Measurements from ENCODE around the gene CLDN6. TPM values are rescaled to one million over a fixed set of nuclear protein-coding genes. Genes with fewer than 3 reads are reported as not detected.
A peak's percentile ranks its signal among the peaks of the same experiment; 100 is the strongest.
"Not testable (repeated sequence)": the region's sequence is repeated elsewhere in the genome, so short reads cannot be mapped to it uniquely, and the experiment has no call there.

CLDN6 gene
- total RNA-seq, 1 donor from 2014 or later = 563 TPM

- peaks cover 11% of the 10 kb centered on the region for H3K36me3 Mint-ChIP-seq (ENCODE audit: insufficient read depth)
- TF ChIP-seq CTCF (IDR thresholded peaks at IDR 0.05; ENCODE audit: unreplicated experiment) = no peak
- peak overlapping the region; percentile 64 for H3K27ac Mint-ChIP-seq
- peak; percentile 36 for DNase-seq (ENCODE audit: low spot score, unreplicated experiment)
- peak overlapping the region; percentile 80 for H3K4me3 Mint-ChIP-seq (ENCODE audit: low read depth)
- peaks cover 5% of the 10 kb centered on the region for H3K4me1 Mint-ChIP-seq (ENCODE audit: low read depth)
- no peaks in the 10 kb centered on the region for H3K9me3 Mint-ChIP-seq (ENCODE audit: low read depth)
- peaks cover 28% of the 10 kb centered on the region for H3K27me3 Mint-ChIP-seq
Measured at GRCh38 chr16:3058139-3059030, 40.4 kb upstream of the CLDN6 start.

DNA sequence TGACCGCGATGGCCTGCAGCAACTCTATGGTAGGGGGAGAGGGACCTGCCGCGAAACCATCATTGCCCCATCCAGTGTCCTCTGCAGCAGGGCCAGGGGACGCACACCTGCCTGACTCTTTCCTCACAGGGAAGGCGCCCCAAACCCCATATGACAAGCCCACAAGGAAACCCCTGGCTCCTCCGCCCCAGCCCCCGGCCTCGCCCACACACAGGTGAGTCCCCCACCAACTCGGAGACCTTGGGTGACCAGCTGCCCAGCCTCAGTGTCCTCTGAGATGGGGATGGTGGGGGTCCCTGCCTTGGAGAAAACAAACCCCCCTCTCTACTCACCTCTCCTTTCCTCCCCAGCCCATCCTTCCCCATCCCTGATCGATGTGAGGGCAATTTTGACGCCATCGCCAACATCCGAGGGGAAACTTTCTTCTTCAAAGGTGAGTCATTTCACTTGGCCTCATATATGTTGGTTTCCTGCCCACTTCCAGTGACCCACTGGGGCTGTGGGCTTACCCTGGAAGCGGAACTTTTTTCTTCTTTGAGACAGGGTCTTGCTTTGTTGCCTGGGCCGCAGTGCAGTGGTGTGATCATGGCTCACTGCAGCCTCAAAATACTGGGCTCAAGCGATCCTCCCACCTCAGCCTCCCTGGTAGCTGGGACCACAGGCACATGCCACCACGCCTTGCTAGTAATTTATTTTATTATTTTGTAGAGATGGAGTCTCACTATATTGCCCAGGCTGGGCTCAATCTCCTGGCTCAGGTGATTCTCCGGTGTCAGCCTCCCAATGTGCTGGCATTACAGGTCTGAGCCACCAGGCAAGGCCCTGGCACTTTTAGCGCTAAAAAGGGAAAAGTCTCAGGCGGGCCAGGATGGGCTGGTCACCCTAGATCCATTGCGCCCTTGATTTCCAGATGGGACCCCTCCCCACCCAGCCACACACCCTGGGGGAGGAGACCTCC, 39.5 kb upstream of the CLDN6 start:
- Mint-ChIP-seq H3K27me3 (peaks cover 25% of the 10 kb centered on the region), H3K4me1 (ENCODE audit: low read depth) (peaks cover 5% of the 10 kb centered on the region), H3K27ac (no peak overlapping the region), H3K36me3 (ENCODE audit: insufficient read depth) (peaks cover 11% of the 10 kb centered on the region), H3K9me3 (ENCODE audit: low read depth) (no peaks in the 10 kb centered on the region), H3K4me3 (ENCODE audit: low read depth) (peak overlapping the region; percentile 29)
- TF ChIP-seq CTCF (IDR thresholded peaks at IDR 0.05; ENCODE audit: unreplicated experiment) = no peak
- DNase-seq (ENCODE audit: low spot score, unreplicated experiment) = no peak

DNA sequence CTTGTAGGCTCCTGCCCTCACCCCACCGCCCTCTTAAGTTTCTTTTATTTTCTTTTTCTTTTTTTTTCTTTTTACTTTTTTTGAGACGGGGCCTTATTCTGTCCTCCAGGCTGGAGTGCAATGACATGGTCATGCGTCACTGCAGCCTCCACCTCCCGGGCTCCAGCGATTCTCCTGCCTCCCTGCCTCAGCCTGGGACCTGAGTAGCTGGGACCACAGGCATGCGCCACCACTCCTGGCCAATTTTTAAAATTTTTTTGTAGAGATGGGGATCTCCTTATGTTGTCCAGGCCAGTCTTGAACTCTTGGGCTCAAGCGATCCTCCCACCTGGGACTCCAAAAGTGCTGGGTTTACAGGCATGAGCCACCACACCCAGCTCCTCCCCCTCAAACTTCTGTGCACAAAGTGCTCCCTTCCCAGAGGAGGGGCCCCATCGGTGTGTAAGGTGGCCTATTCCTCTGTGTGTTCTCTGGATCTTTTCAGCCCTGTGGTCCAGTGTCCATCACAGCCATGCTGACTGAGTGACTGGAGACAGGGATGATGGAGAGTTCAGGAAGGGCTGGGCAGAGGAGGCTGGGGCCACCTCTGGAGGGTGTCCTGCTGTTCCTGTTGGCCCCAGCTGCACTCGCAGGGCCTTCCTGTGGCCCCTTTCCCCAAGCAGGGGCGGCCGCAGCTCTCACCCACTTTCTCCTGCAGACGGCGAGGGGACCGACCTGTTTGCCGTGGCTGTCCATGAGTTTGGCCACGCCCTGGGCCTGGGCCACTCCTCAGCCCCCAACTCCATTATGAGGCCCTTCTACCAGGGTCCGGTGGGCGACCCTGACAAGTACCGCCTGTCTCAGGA, 38.6 kb upstream of the CLDN6 start:
- H3K9me3 Mint-ChIP-seq (ENCODE audit: low read depth) = no peaks in the 10 kb centered on the region
- H3K4me3 Mint-ChIP-seq (ENCODE audit: low read depth) = no peak overlapping the region
- TF ChIP-seq CTCF (IDR thresholded peaks at IDR 0.05; ENCODE audit: unreplicated experiment) = no peak

DNA sequence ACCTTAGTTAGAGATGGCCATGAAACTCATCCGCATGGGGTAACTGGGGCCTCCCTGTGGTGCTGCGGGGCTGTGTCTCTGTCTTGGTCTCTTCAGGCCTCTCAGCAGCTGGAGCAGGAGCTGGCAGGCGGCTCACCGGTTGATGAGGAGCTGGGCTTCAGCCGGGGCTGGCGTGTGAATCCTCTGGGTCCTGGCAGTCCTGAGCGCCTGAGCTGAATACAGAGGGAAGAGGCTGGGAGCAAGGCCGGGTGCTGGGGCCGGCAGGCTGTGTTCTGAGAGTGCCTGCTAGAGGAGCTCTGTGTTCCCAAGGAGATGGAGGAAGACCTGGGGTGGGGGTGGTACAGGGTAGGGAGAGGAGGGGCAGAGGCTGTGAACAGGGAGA, 37.7 kb upstream of the CLDN6 start:
- H3K9me3 Mint-ChIP-seq (ENCODE audit: low read depth); H3K27ac Mint-ChIP-seq; H3K4me3 Mint-ChIP-seq (ENCODE audit: low read depth); DNase-seq (ENCODE audit: low spot score, unreplicated experiment): not testable (repeated sequence)
- peaks cover 12% of the 10 kb centered on the region for H3K4me1 Mint-ChIP-seq (ENCODE audit: low read depth)
- H3K36me3 Mint-ChIP-seq (ENCODE audit: insufficient read depth) = peaks cover 13% of the 10 kb centered on the region
- H3K27me3 Mint-ChIP-seq = peaks cover 27% of the 10 kb centered on the region

More for the DNA sequence above, 38.6 kb upstream of the CLDN6 start:
- Mint-ChIP-seq H3K27me3 (peaks cover 24% of the 10 kb centered on the region), H3K4me1 (ENCODE audit: low read depth) (peaks cover 5% of the 10 kb centered on the region), H3K27ac (no peak overlapping the region), H3K36me3 (ENCODE audit: insufficient read depth) (peaks cover 13% of the 10 kb centered on the region)
- DNase-seq (ENCODE audit: low spot score, unreplicated experiment) = no peak

DNA sequence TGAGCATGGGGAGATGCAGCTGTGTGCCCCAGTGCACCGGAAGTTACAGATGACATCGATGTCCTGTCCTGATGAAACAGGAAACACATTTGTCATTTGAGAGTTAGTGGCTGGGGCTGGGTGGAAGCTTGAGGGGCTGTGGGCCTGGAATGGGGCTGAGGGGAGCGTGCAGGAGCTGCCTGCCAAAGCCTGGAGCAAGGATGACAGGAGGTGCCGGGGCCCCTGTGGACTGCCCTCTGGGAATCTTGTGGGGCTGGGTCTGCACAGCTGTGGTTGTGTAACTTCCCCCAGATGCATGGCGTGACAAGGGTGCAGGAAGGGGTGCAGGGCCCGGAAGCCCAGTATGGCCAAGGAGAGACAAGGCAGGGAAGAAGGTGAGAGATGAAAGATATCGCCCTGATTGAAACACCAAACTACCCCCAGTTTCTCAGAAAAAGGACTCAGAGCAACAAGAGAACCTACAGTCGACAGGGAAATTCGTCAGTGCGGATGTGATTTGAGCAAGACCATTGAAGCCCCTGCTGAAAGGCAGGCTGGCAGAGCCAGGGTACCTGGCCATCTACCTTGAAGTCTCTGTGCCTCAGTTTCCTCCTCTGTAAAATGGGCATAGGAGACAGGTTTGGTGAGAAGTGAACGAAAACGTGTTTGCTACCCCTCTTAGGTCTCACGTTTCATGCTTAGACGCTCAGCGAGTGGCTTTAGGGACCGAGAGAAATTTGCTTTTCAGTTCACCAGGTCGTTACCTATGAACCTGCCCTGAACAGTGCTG, 37.2 kb upstream of the CLDN6 start:
- peaks cover 28% of the 10 kb centered on the region for H3K27me3 Mint-ChIP-seq
- no peaks in the 10 kb centered on the region for H3K9me3 Mint-ChIP-seq (ENCODE audit: low read depth)
- peaks cover 13% of the 10 kb centered on the region for H3K36me3 Mint-ChIP-seq (ENCODE audit: insufficient read depth)
- no peak for DNase-seq (ENCODE audit: low spot score, unreplicated experiment)
- no peak for TF ChIP-seq CTCF (IDR thresholded peaks at IDR 0.05; ENCODE audit: unreplicated experiment)
- H3K4me3 Mint-ChIP-seq (ENCODE audit: low read depth) = no peak overlapping the region
- peaks cover 12% of the 10 kb centered on the region for H3K4me1 Mint-ChIP-seq (ENCODE audit: low read depth)
- no peak overlapping the region for H3K27ac Mint-ChIP-seq

DNA sequence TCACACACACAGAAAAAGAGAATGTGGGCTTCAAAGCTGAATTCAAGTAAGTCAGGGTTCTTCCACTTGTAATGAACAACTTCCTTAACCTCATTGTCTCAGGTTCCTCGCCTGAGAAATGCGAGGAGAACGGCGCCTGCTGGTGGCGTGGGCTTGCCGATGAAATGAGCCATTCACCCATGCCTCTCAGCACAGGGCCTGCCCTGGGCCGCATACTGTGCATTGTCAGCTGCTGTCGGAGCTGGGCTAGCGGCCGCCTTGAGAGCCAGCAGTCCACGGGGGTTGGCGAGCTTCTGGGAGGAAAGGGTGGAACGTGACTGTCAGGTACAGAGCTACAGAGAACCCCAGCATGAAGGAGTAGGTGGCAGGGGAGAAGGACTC, 35.3 kb upstream of the CLDN6 start:
- DNase-seq (ENCODE audit: low spot score, unreplicated experiment); H3K27ac Mint-ChIP-seq; H3K4me3 Mint-ChIP-seq (ENCODE audit: low read depth); H3K4me1 Mint-ChIP-seq (ENCODE audit: low read depth); H3K9me3 Mint-ChIP-seq (ENCODE audit: low read depth): not testable (repeated sequence)
- peaks cover 13% of the 10 kb centered on the region for H3K36me3 Mint-ChIP-seq (ENCODE audit: insufficient read depth)
- H3K27me3 Mint-ChIP-seq = peaks cover 40% of the 10 kb centered on the region

- peaks cover 13% of the 10 kb centered on the region for H3K36me3 Mint-ChIP-seq (ENCODE audit: insufficient read depth)
- H3K4me3 Mint-ChIP-seq (ENCODE audit: low read depth); H3K4me1 Mint-ChIP-seq (ENCODE audit: low read depth); DNase-seq (ENCODE audit: low spot score, unreplicated experiment); H3K27ac Mint-ChIP-seq; H3K9me3 Mint-ChIP-seq (ENCODE audit: low read depth): not testable (repeated sequence)
- peaks cover 46% of the 10 kb centered on the region for H3K27me3 Mint-ChIP-seq
Measured at GRCh38 chr16:3052571-3053329, 34.8 kb upstream of the CLDN6 start.
